Lower lobe of right lung (tissue), 2 donors: ENCODE data around the gene TMEM184A. TPM values are rescaled to one million over a fixed set of nuclear protein-coding genes. Genes with fewer than 3 reads are reported as not detected.

Experiments used
- ATAC-seq, 2 donors: fragments of 200-7000 bp; cut with Tn5 transposase; one replicate each; pipeline ENCODE4 v1.9.1; 2020 to 2022; ENCODE audit warnings: mild to moderate bottlenecking in 2 of 2, moderate library complexity in 2 of 2
- DNase-seq: peaks from one replicate; pipeline ENCODE4 v3.0.0-alpha.2; 2020
- H3K27ac ChIP-seq: fragments of 200-600 bp; one replicate; pipeline ENCODE4 v1.8.0; 2022
- H3K27me3 ChIP-seq: fragments of 200-600 bp; one replicate; pipeline ENCODE4 v1.8.0; 2022; ENCODE audit warnings: low read depth
- H3K36me3 ChIP-seq: fragments of 200-600 bp; one replicate; pipeline ENCODE4 v1.8.0; 2022; ENCODE audit warnings: mild to moderate bottlenecking
- H3K4me1 ChIP-seq: fragments of 200-600 bp; one replicate; pipeline ENCODE4 v1.8.0; 2022
- H3K4me3 ChIP-seq: fragments of 200-600 bp; one replicate; pipeline ENCODE4 v1.8.0; 2022; ENCODE audit warnings: mild to moderate bottlenecking
- H3K9me3 ChIP-seq: fragments of 200-600 bp; one replicate; pipeline ENCODE4 v1.8.0; 2022
- CTCF ChIP-seq: fragments of 200-600 bp; IDR thresholded peaks from one replicate; pipeline ENCODE4 v1.8.0; 2022; ENCODE audit warnings: antibody characterized with exemption, mild to moderate bottlenecking
- intact Hi-C: fragments of 100-400 bp; cut with DNase I; formaldehyde crosslinking; loops from one replicate; pipeline ENCODE4 v1.11.0; 2022
- total RNA-seq: library from RNA; stranded (reverse); fragmentation: NEBNext Ultra II Directional; extraction: Animal tissue kit (Norgen Biotek cat#: 25700); gene quantifications from one replicate; pipeline ENCODE4 v1.2.1, GENCODE V29; 2021
- donor health status: DM: no; HTN: yes; CAD: no; lungs with severe emphysema.

Gene TMEM184A
- total RNA-seq, 1 donor from 2014 or later: 4.3 TPM

- DNase-seq: no peak
- Histone ChIP-seq H3K4me3 (no peak overlapping the region), H3K4me1 (peaks cover 17% of the 10 kb centered on the region), H3K27me3 (no peaks in the 10 kb centered on the region), H3K36me3 (peaks cover 18% of the 10 kb centered on the region), H3K9me3 (no peaks in the 10 kb centered on the region), H3K27ac (no peak overlapping the region)
- intact Hi-C loops: no loop called here
- ATAC-seq: no peak
- no peak for TF ChIP-seq CTCF
Measured at GRCh38 chr7:1564603-1565022, 8.6 kb upstream of the TMEM184A start.

- Histone ChIP-seq H3K4me3 (no peak overlapping the region), H3K27me3 (no peaks in the 10 kb centered on the region), H3K36me3 (peaks cover 18% of the 10 kb centered on the region), H3K27ac (no peak overlapping the region), H3K4me1 (peaks cover 13% of the 10 kb centered on the region), H3K9me3 (no peaks in the 10 kb centered on the region)
- no peak for TF ChIP-seq CTCF
- DNase-seq (no peak), ATAC-seq (no peak)
- intact Hi-C loops: no loop called here
Measured at GRCh38 chr7:1563981-1564602, 8.1 kb upstream of the TMEM184A start.

- Histone ChIP-seq H3K27ac (no peak overlapping the region), H3K27me3 (no peaks in the 10 kb centered on the region), H3K4me1 (no peaks in the 10 kb centered on the region), H3K4me3 (no peak overlapping the region), H3K36me3 (peaks cover 17% of the 10 kb centered on the region), H3K9me3 (no peaks in the 10 kb centered on the region)
- ATAC-seq (no peak), DNase-seq (no peak)
- intact Hi-C loops: no loop called here
- TF ChIP-seq CTCF: no peak
Measured at GRCh38 chr7:1562597-1563051, 6.6 kb upstream of the TMEM184A start.

GRCh38 chr7:1562116-1562515 is 6.1 kb upstream of the TMEM184A start:
- Histone ChIP-seq H3K9me3 (no peaks in the 10 kb centered on the region), H3K4me3 (no peak overlapping the region), H3K4me1 (no peaks in the 10 kb centered on the region), H3K27ac (no peak overlapping the region), H3K36me3 (peaks cover 12% of the 10 kb centered on the region), H3K27me3 (no peaks in the 10 kb centered on the region)
- DNase-seq (no peak), ATAC-seq (no peak)
- TF ChIP-seq CTCF: no peak
- intact Hi-C loops: no loop called here

GRCh38 chr7:1561036-1561940 is 5.3 kb upstream of the TMEM184A start:
- peaks cover 4% of the 10 kb centered on the region for H3K36me3 ChIP-seq
- ATAC-seq: no peak
- TF ChIP-seq CTCF: no peak
- intact Hi-C loops: no loop called here
- H3K27me3 ChIP-seq: no peaks in the 10 kb centered on the region
- H3K27ac ChIP-seq: no peak overlapping the region
- H3K4me3 ChIP-seq: no peak overlapping the region
- peaks cover 1% of the 10 kb centered on the region for H3K4me1 ChIP-seq
- no peak for DNase-seq
- H3K9me3 ChIP-seq: no peaks in the 10 kb centered on the region
